ENCODE measurements around the gene VCL. TPM values are rescaled to one million over a fixed set of nuclear protein-coding genes. Genes with fewer than 3 reads are reported as not detected.
A peak's percentile ranks its signal among the peaks of the same experiment; 100 is the strongest.

VCL gene
- total and polyA plus RNA-seq, 4 experiments from 2014 or later, result 29.6 to 60.3 (median 38.9) TPM

- Histone ChIP-seq H3K27me3 (ENCODE audit: insufficient read depth, low read length) (no peaks in the 10 kb centered on the region), H3K27ac (ENCODE audit: low read depth, low read length) (no peak overlapping the region), H3K9me3 (ENCODE audit: control insufficient read depth in 1 of 2, low read length in 2 of 2) (no peaks in the 10 kb centered on the region), H3K4me3 (ENCODE audit: low read length in 2 of 2) (no peak overlapping the region), H3K4me1 (ENCODE audit: insufficient read depth, low read length) (peaks cover 67% of the 10 kb centered on the region), H3K36me3 (ENCODE audit: insufficient read depth, low read length) (no peaks in the 10 kb centered on the region)
- peaks cover 35 to 64% (median 49%) of the 10 kb centered on the region in 4 donors for H3K4me1 Mint-ChIP-seq
- POLR2A ChIA-PET (ENCODE audit: partially characterized antibody), result interaction anchor here (0.9 to 2.4 kb wide), 5 partner anchors 9 to 45 kb away, joined by 3 to 13 read pairs (median 9); no protein-coding TSS in a partner anchor
- CTCF ChIA-PET (ENCODE audit: partially characterized antibody), result interaction anchor here (1.1 to 3.4 kb wide), 3 partner anchors 39 to 61 kb away, joined by 3 to 20 read pairs (median 15); no protein-coding TSS in a partner anchor
- DNase-seq, result no peak
- H3K4me3 Mint-ChIP-seq, result peak overlapping the region; percentile 1 to 100 (median 38)
- H3K9me3 Mint-ChIP-seq, result peaks cover 0 to 5% (median 0%) of the 10 kb centered on the region in 8 donors
- intact Hi-C loops (cut with micrococcal nuclease), result no loop called here
- no peaks in the 10 kb centered on the region for H3K27me3 Mint-ChIP-seq
- H3K27ac Mint-ChIP-seq, result peak overlapping the region in 2 of 7 donors; percentile 53 to 69
- H3K36me3 Mint-ChIP-seq, result peaks cover 11 to 16% of the 10 kb centered on the region in 2 donors
Measured at GRCh38 chr10:74000892-74001669, 3.2 kb downstream of the VCL start.

GRCh38 chr10:74006269-74006668, 8.4 kb downstream of the VCL start:
- no peak for DNase-seq
- no peaks in the 10 kb centered on the region for H3K9me3 Mint-ChIP-seq
- H3K4me1 Mint-ChIP-seq, result peaks cover 35 to 71% (median 47%) of the 10 kb centered on the region in 4 donors
- H3K9me3 ChIP-seq (ENCODE audit: control insufficient read depth in 1 of 2, low read length in 2 of 2), result no peaks in the 10 kb centered on the region
- CTCF ChIA-PET (ENCODE audit: partially characterized antibody), result interaction anchor here (1.1 kb wide), 1 partner anchor 75 kb away, joined by 4 read pairs; no protein-coding TSS in a partner anchor
- H3K27ac ChIP-seq (ENCODE audit: low read depth, low read length), result no peak overlapping the region
- H3K36me3 ChIP-seq (ENCODE audit: insufficient read depth, low read length), result no peaks in the 10 kb centered on the region
- H3K27me3 ChIP-seq (ENCODE audit: insufficient read depth, low read length), result no peaks in the 10 kb centered on the region
- peak overlapping the region in 1 of 7 donors; percentile 46 for H3K27ac Mint-ChIP-seq
- no peaks in the 10 kb centered on the region for H3K27me3 Mint-ChIP-seq
- POLR2A ChIA-PET (ENCODE audit: partially characterized antibody), result no interaction called here
- no peak overlapping the region for H3K4me3 ChIP-seq (ENCODE audit: low read length in 2 of 2)
- intact Hi-C loops (cut with micrococcal nuclease), result no loop called here
- peaks cover 61% of the 10 kb centered on the region for H3K4me1 ChIP-seq (ENCODE audit: insufficient read depth, low read length)
- peak overlapping the region in 1 of 8 donors; percentile 16 for H3K4me3 Mint-ChIP-seq
- peaks cover 5 to 11% of the 10 kb centered on the region in 2 donors for H3K36me3 Mint-ChIP-seq

GRCh38 chr10:74008212-74008731, 10.4 kb downstream of the VCL start:
- peaks cover 65% of the 10 kb centered on the region for H3K4me1 ChIP-seq (ENCODE audit: insufficient read depth, low read length)
- H3K4me1 Mint-ChIP-seq, result peaks cover 44 to 73% (median 52%) of the 10 kb centered on the region in 4 donors
- H3K36me3 Mint-ChIP-seq, result peaks cover 5 to 11% of the 10 kb centered on the region in 2 donors
- no peaks in the 10 kb centered on the region for H3K27me3 ChIP-seq (ENCODE audit: insufficient read depth, low read length)
- DNase-seq, result no peak
- H3K36me3 ChIP-seq (ENCODE audit: insufficient read depth, low read length), result no peaks in the 10 kb centered on the region
- no peak overlapping the region for H3K27ac ChIP-seq (ENCODE audit: low read depth, low read length)
- intact Hi-C loops (cut with micrococcal nuclease), result no loop called here
- ChIA-PET CTCF (ENCODE audit: partially characterized antibody) (interaction anchor here (1.6 to 1.9 kb wide), 3 partner anchors 27 to 129 kb away, joined by 3 to 7 read pairs (median 4); no protein-coding TSS in a partner anchor), POLR2A (ENCODE audit: partially characterized antibody) (interaction anchor here (1.1 kb wide), 1 partner anchor 52 kb away, joined by 3 read pairs; no protein-coding TSS in a partner anchor)
- H3K4me3 Mint-ChIP-seq, result no peak overlapping the region
- H3K27ac Mint-ChIP-seq, result peak overlapping the region in 3 of 7 donors; percentile 7 to 19 (median 12)
- H3K4me3 ChIP-seq (ENCODE audit: low read length in 2 of 2), result no peak overlapping the region
- no peaks in the 10 kb centered on the region for H3K9me3 Mint-ChIP-seq
- no peaks in the 10 kb centered on the region for H3K9me3 ChIP-seq (ENCODE audit: control insufficient read depth in 1 of 2, low read length in 2 of 2)
- no peaks in the 10 kb centered on the region for H3K27me3 Mint-ChIP-seq

- Histone ChIP-seq H3K36me3 (ENCODE audit: insufficient read depth, low read length) (no peaks in the 10 kb centered on the region), H3K27ac (ENCODE audit: low read depth, low read length) (no peak overlapping the region), H3K4me3 (ENCODE audit: low read length in 2 of 2) (no peak overlapping the region), H3K4me1 (ENCODE audit: insufficient read depth, low read length) (peaks cover 55% of the 10 kb centered on the region), H3K9me3 (ENCODE audit: control insufficient read depth in 1 of 2, low read length in 2 of 2) (no peaks in the 10 kb centered on the region), H3K27me3 (ENCODE audit: insufficient read depth, low read length) (no peaks in the 10 kb centered on the region)
- CTCF ChIA-PET (ENCODE audit: partially characterized antibody), result interaction anchor here (1.3 to 2.8 kb wide), 3 partner anchors 11 to 70 kb away, joined by 3 to 9 read pairs (median 3); no protein-coding TSS in a partner anchor
- POLR2A ChIA-PET (ENCODE audit: partially characterized antibody), result interaction anchor here (1.1 to 2.4 kb wide), 3 partner anchors 10 to 55 kb away, joined by 3 to 11 read pairs (median 8); partner anchors contain the start of gene VCL
- H3K4me3 Mint-ChIP-seq, result peak overlapping the region in 2 of 8 donors; percentile 47 to 52
- H3K9me3 Mint-ChIP-seq, result no peaks in the 10 kb centered on the region
- no peaks in the 10 kb centered on the region for H3K27me3 Mint-ChIP-seq
- H3K36me3 Mint-ChIP-seq, result peaks cover 5 to 11% of the 10 kb centered on the region in 2 donors
- peak overlapping the region in 2 of 7 donors; percentile 8 to 63 for H3K27ac Mint-ChIP-seq
- intact Hi-C loops (cut with micrococcal nuclease), result no loop called here
- no peak for DNase-seq
- H3K4me1 Mint-ChIP-seq, result peaks cover 37 to 63% (median 45%) of the 10 kb centered on the region in 4 donors
Measured at GRCh38 chr10:74011017-74011416, 13.1 kb downstream of the VCL start.

- DNase-seq, result no peak
- ChIA-PET CTCF (ENCODE audit: partially characterized antibody) (interaction anchor here (1.0 to 2.8 kb wide), 7 partner anchors 12 to 71 kb away, joined by 3 to 9 read pairs (median 3); partner anchors contain the start of gene VCL), POLR2A (ENCODE audit: partially characterized antibody) (interaction anchor here (1.0 to 2.2 kb wide), 5 partner anchors 10 to 55 kb away, joined by 3 to 12 read pairs (median 5); partner anchors contain the start of gene VCL)
- Histone ChIP-seq H3K4me3 (ENCODE audit: low read length in 2 of 2) (no peak overlapping the region), H3K27ac (ENCODE audit: low read depth, low read length) (no peak overlapping the region), H3K9me3 (ENCODE audit: control insufficient read depth in 1 of 2, low read length in 2 of 2) (no peaks in the 10 kb centered on the region), H3K27me3 (ENCODE audit: insufficient read depth, low read length) (no peaks in the 10 kb centered on the region), H3K36me3 (ENCODE audit: insufficient read depth, low read length) (no peaks in the 10 kb centered on the region), H3K4me1 (ENCODE audit: insufficient read depth, low read length) (peaks cover 51% of the 10 kb centered on the region)
- H3K4me3 Mint-ChIP-seq, result peak overlapping the region in 4 of 8 donors; percentile 13 to 55 (median 27)
- H3K9me3 Mint-ChIP-seq, result no peaks in the 10 kb centered on the region
- no peaks in the 10 kb centered on the region for H3K27me3 Mint-ChIP-seq
- H3K36me3 Mint-ChIP-seq, result peaks cover 6 to 11% of the 10 kb centered on the region in 2 donors
- peaks cover 37 to 63% (median 45%) of the 10 kb centered on the region in 4 donors for H3K4me1 Mint-ChIP-seq
- H3K27ac Mint-ChIP-seq, result peak overlapping the region in 3 of 7 donors; percentile 12 to 73 (median 59)
- intact Hi-C loops (cut with micrococcal nuclease), result no loop called here
Measured at GRCh38 chr10:74011770-74012169, 13.9 kb downstream of the VCL start.

- H3K4me1 ChIP-seq (ENCODE audit: insufficient read depth, low read length), result peaks cover 51% of the 10 kb centered on the region
- Mint-ChIP-seq H3K4me1 (peaks cover 35 to 58% (median 44%) of the 10 kb centered on the region in 4 donors), H3K27ac (peak overlapping the region in 3 of 7 donors; percentile 33 to 64 (median 59)), H3K4me3 (peak overlapping the region in 2 of 8 donors; percentile 13 to 18), H3K27me3 (no peaks in the 10 kb centered on the region), H3K9me3 (no peaks in the 10 kb centered on the region), H3K36me3 (peaks cover 2 to 8% of the 10 kb centered on the region in 2 donors)
- no peaks in the 10 kb centered on the region for H3K27me3 ChIP-seq (ENCODE audit: insufficient read depth, low read length)
- no peak for DNase-seq
- H3K9me3 ChIP-seq (ENCODE audit: control insufficient read depth in 1 of 2, low read length in 2 of 2), result no peaks in the 10 kb centered on the region
- CTCF ChIA-PET (ENCODE audit: partially characterized antibody), result interaction anchor here (0.8 to 2.8 kb wide), 9 partner anchors 11 to 126 kb away, joined by 3 to 9 read pairs (median 3); partner anchors contain the start of gene VCL
- POLR2A ChIA-PET (ENCODE audit: partially characterized antibody), result interaction anchor here (1.0 to 2.2 kb wide), 5 partner anchors 9 to 44 kb away, joined by 3 to 12 read pairs (median 5); partner anchors contain the start of gene VCL
- intact Hi-C loops (cut with micrococcal nuclease), result no loop called here
- no peaks in the 10 kb centered on the region for H3K36me3 ChIP-seq (ENCODE audit: insufficient read depth, low read length)
- no peak overlapping the region for H3K27ac ChIP-seq (ENCODE audit: low read depth, low read length)
- no peak overlapping the region for H3K4me3 ChIP-seq (ENCODE audit: low read length in 2 of 2)
Measured at GRCh38 chr10:74012480-74012879, 14.6 kb downstream of the VCL start.

Data from CD4-positive, alpha-beta memory T cell (primary cell).